HepG2 (cell line): ENCODE measurements around the gene TRPC4AP. TPM values are rescaled to one million over a fixed set of nuclear protein-coding genes. Genes with fewer than 3 reads are reported as not detected.

Source experiments
- CBX1 ChIP-seq: IDR thresholded peaks from one replicate; pipeline ENCODE4 v1.6.1; 2016; ENCODE audit warnings: antibody characterized with exemption, low read depth
- FOXJ3 ChIP-seq: sonication (generic); formaldehyde crosslinking; IDR thresholded peaks from 2 replicates; pipeline ENCODE4 v1.4.0; 2020; ENCODE audit warnings: missing genetic modification reagents, mild to moderate bottlenecking, borderline replicate concordance
- SYNCRIP ChIP-seq: fragments of 200-400 bp; formaldehyde crosslinking; IDR thresholded peaks from 2 replicates; pipeline ENCODE4 v1.6.1; 2018; ENCODE audit warnings: mild to moderate bottlenecking, low read depth, low read length; ENCODE audit not compliant: insufficient read depth
- THYN1 ChIP-seq: sonication (generic); formaldehyde crosslinking; IDR thresholded peaks from 2 replicates; pipeline ENCODE4 v1.8.1; 2023; ENCODE audit warnings: low read depth, mild to moderate bottlenecking, moderate library complexity, missing genetic modification reagents, borderline replicate concordance
- ZFY ChIP-seq: sonication (generic); formaldehyde crosslinking; IDR thresholded peaks from 2 replicates; pipeline ENCODE4 v1.4.0; 2020; ENCODE audit warnings: missing genetic modification reagents
- ZNF136 ChIP-seq: sonication (generic); formaldehyde crosslinking; IDR thresholded peaks from 2 replicates; pipeline ENCODE4 v1.8.1; 2022; ENCODE audit warnings: low read depth, mild to moderate bottlenecking, moderate library complexity, missing genetic modification reagents
- ZNF274 ChIP-seq: sonication (generic); formaldehyde crosslinking; IDR thresholded peaks from 2 replicates; pipeline ENCODE4 v1.5.1; 2020; ENCODE audit warnings: mild to moderate bottlenecking, missing genetic modification reagents
- ZNF501 ChIP-seq: sonication (generic); formaldehyde crosslinking; IDR thresholded peaks from 2 replicates; pipeline ENCODE4 v1.5.1; 2020; ENCODE audit warnings: mild to moderate bottlenecking, moderate library complexity, missing genetic modification reagents
- ZNF546 ChIP-seq: sonication (generic); formaldehyde crosslinking; conservative IDR thresholded peaks from 2 replicates; pipeline ENCODE4 v1.8.1; 2023; ENCODE audit warnings: mild to moderate bottlenecking, missing genetic modification reagents
- ZNF619 ChIP-seq: sonication (generic); formaldehyde crosslinking; IDR thresholded peaks from 2 replicates; pipeline ENCODE4 v1.4.0; 2020; ENCODE audit warnings: mild to moderate bottlenecking, missing genetic modification reagents
- ZNF773 ChIP-seq: sonication (generic); formaldehyde crosslinking; IDR thresholded peaks from 2 replicates; pipeline ENCODE4 v1.4.0; 2020; ENCODE audit warnings: missing genetic modification reagents, borderline replicate concordance
- ZNF850 ChIP-seq: sonication (generic); formaldehyde crosslinking; conservative IDR thresholded peaks from 2 replicates; pipeline ENCODE4 v1.9.0; 2021; ENCODE audit warnings: mild to moderate bottlenecking, missing genetic modification reagents
- polyA plus RNA-seq, 8 experiments: library from polyadenylated mRNA; depleted of rRNA in 3 of 8; stranded (reverse) in 7 of 8; unstranded in 1 of 8; fragments of >200 nt; fragmentation: Illumina TruSeq in 4 of 8; extraction: Trizol in 4 of 8; gene quantifications; 2 replicates each; pipeline versions ENCODE4 v1.2.1 to v1.2.3, GENCODE V29; 2011 to 2016; ENCODE audit warnings: low read depth in 4 of 8, missing spikeins in 1 of 8, mixed read lengths in 1 of 8; ENCODE audit not compliant: insufficient read depth in 1 of 8
- total RNA-seq, 5 experiments: library from RNA; depleted of rRNA; stranded (reverse); fragments of >200 nt; fragmentation: Illumina TruSeq; extraction: Trizol; gene quantifications; 2 replicates each; pipeline ENCODE4 v1.2.3, GENCODE V29; 2016; ENCODE audit warnings: low read depth in 1 of 5
- TF ChIP-seq, protein P1 (sequence below): sonication (generic); formaldehyde crosslinking; IDR thresholded peaks from 2 replicates; pipeline ENCODE4 v1.5.1; 2020; ENCODE audit warnings: mild to moderate bottlenecking, missing genetic modification reagents
- TF ChIP-seq, protein P2 (sequence below): sonication (generic); formaldehyde crosslinking; conservative IDR thresholded peaks from 2 replicates; pipeline ENCODE4 v1.4.0; 2020; ENCODE audit warnings: missing genetic modification reagents
- TF ChIP-seq, protein P3 (sequence below): IDR thresholded peaks from 2 replicates; pipeline ENCODE4 v1.6.1; 2016; ENCODE audit warnings: low read depth, control low read depth
- TF ChIP-seq, protein P4 (sequence below): sonication (generic); formaldehyde crosslinking; IDR thresholded peaks from 2 replicates; pipeline ENCODE4 v1.5.0; 2020; ENCODE audit warnings: mild to moderate bottlenecking, missing genetic modification reagents, borderline replicate concordance

TRPC4AP gene
- total and polyA plus RNA-seq, 2 of the 13 experiments (the other 11 are each of a cell fraction or from before 2014, with no cell fraction given) = 136 to 137 TPM

DNA sequence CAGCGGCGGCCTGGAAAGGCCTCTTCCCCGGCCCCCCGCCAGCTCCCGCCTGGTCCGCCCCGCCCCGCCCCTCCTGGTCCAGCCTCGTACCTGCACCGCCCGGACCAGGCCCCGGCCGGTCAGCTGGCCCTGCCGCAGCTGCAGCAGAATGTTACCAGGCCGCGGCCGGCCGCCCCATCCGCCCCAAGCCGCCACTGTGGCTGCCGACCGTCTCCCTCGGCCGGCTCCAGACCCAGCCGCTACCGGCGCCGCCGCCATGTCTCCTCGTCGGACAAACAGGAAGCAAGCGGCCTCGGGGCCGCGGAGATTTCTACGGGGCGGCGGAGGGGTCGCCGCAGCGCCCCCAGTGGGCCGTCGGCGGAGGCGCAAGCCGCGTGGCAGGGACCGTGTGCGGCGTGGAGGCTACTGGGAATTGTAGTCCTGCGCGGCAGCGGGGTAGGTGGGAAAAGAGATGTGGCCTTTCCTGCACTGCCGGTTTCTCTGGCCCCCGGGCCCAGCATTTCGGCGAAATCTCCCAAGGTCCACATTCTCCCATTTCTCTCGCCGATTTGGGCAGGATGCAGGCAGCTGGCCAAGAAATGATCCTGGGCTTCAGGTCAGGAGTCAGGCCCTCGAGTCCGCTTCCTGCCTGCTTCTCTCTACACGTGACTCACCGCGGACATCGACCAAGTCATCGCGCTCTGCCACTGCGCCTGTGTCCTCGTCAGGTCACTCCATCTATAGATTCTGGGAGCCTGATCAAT, at the start of gene TRPC4AP (continued):
- TF ChIP-seq ZNF546 (CRISPR knock-in tag) = 0 out of 2 replicates have a peak, but pooled peaks have one; percentile 82
- TF ChIP-seq ZNF274 = peak; percentile 97
- no peak for TF ChIP-seq SYNCRIP
- TF ChIP-seq, protein P1, sequence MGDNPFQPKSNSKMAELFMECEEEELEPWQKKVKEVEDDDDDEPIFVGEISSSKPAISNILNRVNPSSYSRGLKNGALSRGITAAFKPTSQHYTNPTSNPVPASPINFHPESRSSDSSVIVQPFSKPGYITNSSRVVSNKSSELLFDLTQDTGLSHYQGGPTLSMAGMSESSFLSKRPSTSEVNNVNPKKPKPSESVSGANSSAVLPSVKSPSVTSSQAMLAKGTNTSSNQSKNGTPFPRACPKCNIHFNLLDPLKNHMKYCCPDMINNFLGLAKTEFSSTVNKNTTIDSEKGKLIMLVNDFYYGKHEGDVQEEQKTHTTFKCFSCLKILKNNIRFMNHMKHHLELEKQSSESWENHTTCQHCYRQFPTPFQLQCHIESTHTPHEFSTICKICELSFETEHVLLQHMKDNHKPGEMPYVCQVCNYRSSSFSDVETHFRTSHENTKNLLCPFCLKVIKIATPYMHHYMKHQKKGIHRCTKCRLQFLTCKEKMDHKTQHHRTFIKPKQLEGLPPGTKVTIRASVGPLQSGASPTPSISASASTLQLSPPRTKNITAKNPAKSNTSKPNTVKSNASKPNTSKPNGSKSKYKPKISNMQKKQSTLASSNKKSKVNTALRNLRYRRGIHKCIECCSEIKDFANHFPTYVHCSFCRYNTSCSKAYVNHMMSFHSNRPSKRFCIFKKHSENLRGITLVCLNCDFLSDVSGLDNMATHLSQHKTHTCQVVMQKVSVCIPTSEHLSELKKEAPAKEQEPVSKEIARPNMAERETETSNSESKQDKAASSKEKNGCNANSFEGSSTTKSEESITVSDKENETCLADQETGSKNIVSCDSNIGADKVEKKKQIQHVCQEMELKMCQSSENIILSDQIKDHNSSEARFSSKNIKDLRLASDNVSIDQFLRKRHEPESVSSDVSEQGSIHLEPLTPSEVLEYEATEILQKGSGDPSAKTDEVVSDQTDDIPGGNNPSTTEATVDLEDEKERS = peak; percentile 97
- peak; percentile 81 for TF ChIP-seq FOXJ3 (CRISPR knock-in tag)
- peak; percentile 98 for TF ChIP-seq ZNF501 (CRISPR knock-in tag)
- TF ChIP-seq ZNF773 (CRISPR knock-in tag) = no peak; the same call in none of the 2 replicates
- peak; percentile 82 for TF ChIP-seq ZNF619 (CRISPR knock-in tag)
- TF ChIP-seq, protein P2, sequence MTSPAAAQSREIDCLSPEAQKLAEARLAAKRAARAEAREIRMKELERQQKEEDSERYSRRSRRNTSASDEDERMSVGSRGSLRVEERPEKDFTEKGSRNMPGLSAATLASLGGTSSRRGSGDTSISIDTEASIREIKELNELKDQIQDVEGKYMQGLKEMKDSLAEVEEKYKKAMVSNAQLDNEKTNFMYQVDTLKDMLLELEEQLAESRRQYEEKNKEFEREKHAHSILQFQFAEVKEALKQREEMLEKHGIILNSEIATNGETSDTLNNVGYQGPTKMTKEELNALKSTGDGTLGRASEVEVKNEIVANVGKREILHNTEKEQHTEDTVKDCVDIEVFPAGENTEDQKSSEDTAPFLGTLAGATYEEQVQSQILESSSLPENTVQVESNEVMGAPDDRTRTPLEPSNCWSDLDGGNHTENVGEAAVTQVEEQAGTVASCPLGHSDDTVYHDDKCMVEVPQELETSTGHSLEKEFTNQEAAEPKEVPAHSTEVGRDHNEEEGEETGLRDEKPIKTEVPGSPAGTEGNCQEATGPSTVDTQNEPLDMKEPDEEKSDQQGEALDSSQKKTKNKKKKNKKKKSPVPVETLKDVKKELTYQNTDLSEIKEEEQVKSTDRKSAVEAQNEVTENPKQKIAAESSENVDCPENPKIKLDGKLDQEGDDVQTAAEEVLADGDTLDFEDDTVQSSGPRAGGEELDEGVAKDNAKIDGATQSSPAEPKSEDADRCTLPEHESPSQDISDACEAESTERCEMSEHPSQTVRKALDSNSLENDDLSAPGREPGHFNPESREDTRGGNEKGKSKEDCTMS (CRISPR knock-in tag) = no peak; the same call in 1 of the 2 replicates
- no peak for TF ChIP-seq ZNF850 (CRISPR knock-in tag)
- TF ChIP-seq, protein P3, sequence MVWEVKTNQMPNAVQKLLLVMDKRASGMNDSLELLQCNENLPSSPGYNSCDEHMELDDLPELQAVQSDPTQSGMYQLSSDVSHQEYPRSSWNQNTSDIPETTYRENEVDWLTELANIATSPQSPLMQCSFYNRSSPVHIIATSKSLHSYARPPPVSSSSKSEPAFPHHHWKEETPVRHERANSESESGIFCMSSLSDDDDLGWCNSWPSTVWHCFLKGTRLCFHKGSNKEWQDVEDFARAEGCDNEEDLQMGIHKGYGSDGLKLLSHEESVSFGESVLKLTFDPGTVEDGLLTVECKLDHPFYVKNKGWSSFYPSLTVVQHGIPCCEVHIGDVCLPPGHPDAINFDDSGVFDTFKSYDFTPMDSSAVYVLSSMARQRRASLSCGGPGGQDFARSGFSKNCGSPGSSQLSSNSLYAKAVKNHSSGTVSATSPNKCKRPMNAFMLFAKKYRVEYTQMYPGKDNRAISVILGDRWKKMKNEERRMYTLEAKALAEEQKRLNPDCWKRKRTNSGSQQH = peak; percentile 74
- TF ChIP-seq, protein P4, sequence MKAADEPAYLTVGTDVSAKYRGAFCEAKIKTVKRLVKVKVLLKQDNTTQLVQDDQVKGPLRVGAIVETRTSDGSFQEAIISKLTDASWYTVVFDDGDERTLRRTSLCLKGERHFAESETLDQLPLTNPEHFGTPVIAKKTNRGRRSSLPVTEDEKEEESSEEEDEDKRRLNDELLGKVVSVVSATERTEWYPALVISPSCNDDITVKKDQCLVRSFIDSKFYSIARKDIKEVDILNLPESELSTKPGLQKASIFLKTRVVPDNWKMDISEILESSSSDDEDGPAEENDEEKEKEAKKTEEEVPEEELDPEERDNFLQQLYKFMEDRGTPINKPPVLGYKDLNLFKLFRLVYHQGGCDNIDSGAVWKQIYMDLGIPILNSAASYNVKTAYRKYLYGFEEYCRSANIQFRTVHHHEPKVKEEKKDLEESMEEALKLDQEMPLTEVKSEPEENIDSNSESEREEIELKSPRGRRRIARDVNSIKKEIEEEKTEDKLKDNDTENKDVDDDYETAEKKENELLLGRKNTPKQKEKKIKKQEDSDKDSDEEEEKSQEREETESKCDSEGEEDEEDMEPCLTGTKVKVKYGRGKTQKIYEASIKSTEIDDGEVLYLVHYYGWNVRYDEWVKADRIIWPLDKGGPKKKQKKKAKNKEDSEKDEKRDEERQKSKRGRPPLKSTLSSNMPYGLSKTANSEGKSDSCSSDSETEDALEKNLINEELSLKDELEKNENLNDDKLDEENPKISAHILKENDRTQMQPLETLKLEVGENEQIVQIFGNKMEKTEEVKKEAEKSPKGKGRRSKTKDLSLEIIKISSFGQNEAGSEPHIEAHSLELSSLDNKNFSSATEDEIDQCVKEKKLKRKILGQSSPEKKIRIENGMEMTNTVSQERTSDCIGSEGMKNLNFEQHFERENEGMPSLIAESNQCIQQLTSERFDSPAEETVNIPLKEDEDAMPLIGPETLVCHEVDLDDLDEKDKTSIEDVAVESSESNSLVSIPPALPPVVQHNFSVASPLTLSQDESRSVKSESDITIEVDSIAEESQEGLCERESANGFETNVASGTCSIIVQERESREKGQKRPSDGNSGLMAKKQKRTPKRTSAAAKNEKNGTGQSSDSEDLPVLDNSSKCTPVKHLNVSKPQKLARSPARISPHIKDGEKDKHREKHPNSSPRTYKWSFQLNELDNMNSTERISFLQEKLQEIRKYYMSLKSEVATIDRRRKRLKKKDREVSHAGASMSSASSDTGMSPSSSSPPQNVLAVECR (CRISPR knock-in tag) = peak; percentile 98
- TF ChIP-seq THYN1 = peak; percentile 99; the same call in 1 of the 2 replicates
- TF ChIP-seq CBX1 = peak; percentile 47
- TF ChIP-seq ZNF136 (CRISPR knock-in tag) = peak; percentile 87; the same call in 1 of the 2 replicates
- peak; percentile 99 for TF ChIP-seq ZFY (CRISPR knock-in tag)
